ENCODE results near the gene DLG2. TPM values are rescaled to one million over a fixed set of nuclear protein-coding genes. Genes with fewer than 3 reads are reported as not detected.

DLG2 gene
- total RNA-seq, 2 experiments from 2014 or later = 1.7 to 2.1 TPM

- no peak overlapping the region for H3K27ac Mint-ChIP-seq
- H3K4me3 Mint-ChIP-seq = no peak overlapping the region
- ATAC-seq (no peak), DNase-seq (no peak)
- POLR2A ChIA-PET = no interaction called here
- no peaks in the 10 kb centered on the region for H3K4me1 Mint-ChIP-seq
- intact Hi-C loops (cut with DNase I, micrococcal nuclease) = no loop called here
- H3K27me3 Mint-ChIP-seq = no peaks in the 10 kb centered on the region
- CTCF ChIA-PET = no interaction called here
- H3K36me3 Mint-ChIP-seq (ENCODE audit: low read depth) = no peaks in the 10 kb centered on the region
- peaks cover 2% of the 10 kb centered on the region for H3K9me3 Mint-ChIP-seq (ENCODE audit: low read depth)
Observed at GRCh38 chr11:83951521-83951920, 1675.6 kb downstream of the DLG2 start.

GRCh38 chr11:83948200-83948599 lies 1678.9 kb downstream of the DLG2 start:
- POLR2A ChIA-PET = no interaction called here
- Mint-ChIP-seq H3K27me3 (no peaks in the 10 kb centered on the region), H3K27ac (no peak overlapping the region), H3K4me1 (no peaks in the 10 kb centered on the region), H3K9me3 (ENCODE audit: low read depth) (peaks cover 5% of the 10 kb centered on the region), H3K36me3 (ENCODE audit: low read depth) (no peaks in the 10 kb centered on the region), H3K4me3 (no peak overlapping the region)
- intact Hi-C loops (cut with DNase I, micrococcal nuclease) = no loop called here
- CTCF ChIA-PET = no interaction called here
- DNase-seq (no peak), ATAC-seq (no peak)

GRCh38 chr11:83945976-83946375 lies 1681.2 kb downstream of the DLG2 start:
- Mint-ChIP-seq H3K36me3 (ENCODE audit: low read depth) (no peaks in the 10 kb centered on the region), H3K4me3 (no peak overlapping the region), H3K9me3 (ENCODE audit: low read depth) (peaks cover 3% of the 10 kb centered on the region), H3K27me3 (no peaks in the 10 kb centered on the region), H3K4me1 (no peaks in the 10 kb centered on the region), H3K27ac (no peak overlapping the region)
- ATAC-seq (no peak), DNase-seq (no peak)
- intact Hi-C loops (cut with DNase I, micrococcal nuclease) = no loop called here
- ChIA-PET CTCF (no interaction called here), POLR2A (no interaction called here)

GRCh38 chr11:83941050-83941449 lies 1686.1 kb downstream of the DLG2 start:
- intact Hi-C loops (cut with DNase I, micrococcal nuclease) = no loop called here
- POLR2A ChIA-PET = no interaction called here
- H3K27me3 Mint-ChIP-seq = no peaks in the 10 kb centered on the region
- H3K4me1 Mint-ChIP-seq = no peaks in the 10 kb centered on the region
- ATAC-seq = no peak
- H3K36me3 Mint-ChIP-seq (ENCODE audit: low read depth) = no peaks in the 10 kb centered on the region
- peaks cover 7% of the 10 kb centered on the region for H3K9me3 Mint-ChIP-seq (ENCODE audit: low read depth)
- no peak overlapping the region for H3K27ac Mint-ChIP-seq
- CTCF ChIA-PET = no interaction called here
- DNase-seq = no peak
- H3K4me3 Mint-ChIP-seq = no peak overlapping the region

GRCh38 chr11:83938148-83938547 lies 1689.0 kb downstream of the DLG2 start:
- intact Hi-C loops (cut with DNase I, micrococcal nuclease) = no loop called here
- POLR2A ChIA-PET = no interaction called here
- no peak for ATAC-seq

GRCh38 chr11:83933008-83933407 lies 1694.1 kb downstream of the DLG2 start:
- Mint-ChIP-seq H3K9me3 (ENCODE audit: low read depth) (no peaks in the 10 kb centered on the region), H3K36me3 (ENCODE audit: low read depth) (no peaks in the 10 kb centered on the region), H3K27ac (no peak overlapping the region), H3K27me3 (no peaks in the 10 kb centered on the region), H3K4me3 (no peak overlapping the region), H3K4me1 (no peaks in the 10 kb centered on the region)
- intact Hi-C loops (cut with DNase I, micrococcal nuclease) = no loop called here
- ATAC-seq (no peak), DNase-seq (no peak)
- CTCF ChIA-PET = no interaction called here
- POLR2A ChIA-PET = no interaction called here

More at GRCh38 chr11:83938148-83938547, 1689.0 kb downstream of the DLG2 start:
- Mint-ChIP-seq H3K4me3 (no peak overlapping the region), H3K4me1 (no peaks in the 10 kb centered on the region), H3K36me3 (ENCODE audit: low read depth) (no peaks in the 10 kb centered on the region), H3K27me3 (no peaks in the 10 kb centered on the region), H3K9me3 (ENCODE audit: low read depth) (peaks cover 4% of the 10 kb centered on the region), H3K27ac (no peak overlapping the region)
- no peak for DNase-seq
- CTCF ChIA-PET = no interaction called here

- CTCF ChIA-PET = no interaction called here
- no peak overlapping the region for H3K4me3 Mint-ChIP-seq
- DNase-seq (no peak), ATAC-seq (no peak)
- intact Hi-C loops (cut with DNase I, micrococcal nuclease) = no loop called here
- H3K9me3 Mint-ChIP-seq (ENCODE audit: low read depth) = no peaks in the 10 kb centered on the region
- H3K27me3 Mint-ChIP-seq = no peaks in the 10 kb centered on the region
- H3K36me3 Mint-ChIP-seq (ENCODE audit: low read depth) = no peaks in the 10 kb centered on the region
- H3K27ac Mint-ChIP-seq = no peak overlapping the region
- no peaks in the 10 kb centered on the region for H3K4me1 Mint-ChIP-seq
- POLR2A ChIA-PET = no interaction called here
Observed at GRCh38 chr11:83927422-83927821, 1699.7 kb downstream of the DLG2 start.

- intact Hi-C loops (cut with DNase I, micrococcal nuclease) = no loop called here
- Mint-ChIP-seq H3K36me3 (ENCODE audit: low read depth) (no peaks in the 10 kb centered on the region), H3K4me3 (no peak overlapping the region), H3K27ac (no peak overlapping the region), H3K4me1 (no peaks in the 10 kb centered on the region), H3K27me3 (no peaks in the 10 kb centered on the region), H3K9me3 (ENCODE audit: low read depth) (no peaks in the 10 kb centered on the region)
- no peak for DNase-seq
- no peak for ATAC-seq
- POLR2A ChIA-PET = no interaction called here
- CTCF ChIA-PET = no interaction called here
Observed at GRCh38 chr11:83924795-83925542, 1702.2 kb downstream of the DLG2 start.

GRCh38 chr11:83923961-83924360 lies 1703.2 kb downstream of the DLG2 start:
- Mint-ChIP-seq H3K27me3 (no peaks in the 10 kb centered on the region), H3K9me3 (ENCODE audit: low read depth) (no peaks in the 10 kb centered on the region), H3K36me3 (ENCODE audit: low read depth) (no peaks in the 10 kb centered on the region), H3K4me3 (no peak overlapping the region), H3K4me1 (no peaks in the 10 kb centered on the region), H3K27ac (no peak overlapping the region)
- DNase-seq = no peak
- ChIA-PET CTCF (no interaction called here), POLR2A (no interaction called here)
- intact Hi-C loops (cut with DNase I, micrococcal nuclease) = no loop called here
- ATAC-seq = no peak

- no peaks in the 10 kb centered on the region for H3K9me3 Mint-ChIP-seq (ENCODE audit: low read depth)
- DNase-seq = no peak
- no peaks in the 10 kb centered on the region for H3K36me3 Mint-ChIP-seq (ENCODE audit: low read depth)
- H3K4me1 Mint-ChIP-seq = no peaks in the 10 kb centered on the region
- H3K27ac Mint-ChIP-seq = no peak overlapping the region
- no peak for ATAC-seq
- ChIA-PET POLR2A (no interaction called here), CTCF (no interaction called here)
- H3K27me3 Mint-ChIP-seq = no peaks in the 10 kb centered on the region
- intact Hi-C loops (cut with DNase I, micrococcal nuclease) = no loop called here
- H3K4me3 Mint-ChIP-seq = no peak overlapping the region
Observed at GRCh38 chr11:83922953-83923352, 1704.2 kb downstream of the DLG2 start.

- no peak for ATAC-seq
- no peak for DNase-seq
Observed at GRCh38 chr11:83922318-83922717, 1704.8 kb downstream of the DLG2 start.

GRCh38 chr11:83921447-83922192 lies 1705.5 kb downstream of the DLG2 start:
- POLR2A ChIA-PET = no interaction called here
- DNase-seq (no peak), ATAC-seq (no peak)
- intact Hi-C loops (cut with DNase I, micrococcal nuclease) = no loop called here
- Mint-ChIP-seq H3K4me3 (no peak overlapping the region), H3K9me3 (ENCODE audit: low read depth) (no peaks in the 10 kb centered on the region), H3K4me1 (no peaks in the 10 kb centered on the region), H3K27ac (no peak overlapping the region), H3K27me3 (no peaks in the 10 kb centered on the region), H3K36me3 (ENCODE audit: low read depth) (no peaks in the 10 kb centered on the region)
- CTCF ChIA-PET = no interaction called here

More at GRCh38 chr11:83922318-83922717, 1704.8 kb downstream of the DLG2 start:
- intact Hi-C loops (cut with DNase I, micrococcal nuclease) = no loop called here
- Mint-ChIP-seq H3K27me3 (no peaks in the 10 kb centered on the region), H3K36me3 (ENCODE audit: low read depth) (no peaks in the 10 kb centered on the region), H3K9me3 (ENCODE audit: low read depth) (no peaks in the 10 kb centered on the region), H3K27ac (no peak overlapping the region), H3K4me1 (no peaks in the 10 kb centered on the region), H3K4me3 (no peak overlapping the region)
- ChIA-PET CTCF (no interaction called here), POLR2A (no interaction called here)
